GM12878 (cell line): ENCODE data around the gene CNTN4.

Experiments used
- CBX3 ChIP-seq: fragments of 200-600 bp; sonication (generic); IDR thresholded peaks from 2 replicates; pipeline ENCODE4 v1.6.1; 2016; ENCODE audit warnings: low read depth, borderline replicate concordance
- GATAD2B ChIP-seq: fragments of 450-650 bp; conservative IDR thresholded peaks from 2 replicates; pipeline ENCODE4 v1.6.1; 2017; ENCODE audit warnings: low read depth, mild to moderate bottlenecking, moderate library complexity
- HCFC1 ChIP-seq: fragments of 150-350 bp; IDR thresholded peaks from 2 replicates; pipeline ENCODE4 v1.6.1; 2014; ENCODE audit warnings: low read length
- RCOR1 ChIP-seq: conservative IDR thresholded peaks from 2 replicates; pipeline ENCODE4 v1.6.1; 2012; ENCODE audit warnings: low read depth, low read length, improper control_type of control experiment
- TCF12 ChIP-seq: IDR thresholded peaks from 2 replicates; pipeline ENCODE4 v1.6.1; 2011; ENCODE audit warnings: low read depth, mild to moderate bottlenecking, low read length
- YY1 ChIP-seq: IDR thresholded peaks from 2 replicates; pipeline ENCODE4 v1.6.1; 2011; ENCODE audit warnings: low read depth, mild to moderate bottlenecking, low read length
- ZNF24 ChIP-seq: fragments of 450-650 bp; IDR thresholded peaks from 2 replicates; pipeline ENCODE4 v1.6.1; 2017; ENCODE audit warnings: antibody characterized with exemption, mild to moderate bottlenecking
- ZZZ3 ChIP-seq: IDR thresholded peaks from 2 replicates; pipeline ENCODE4 v1.6.1; 2011; ENCODE audit warnings: low read depth; ENCODE audit not compliant: control insufficient read depth, insufficient read length
- TF ChIP-seq, protein P1 (sequence below), 3 experiments: IDR thresholded peaks in 2 of 3; conservative IDR thresholded peaks in 1 of 3; 2 replicates each; pipeline ENCODE4 v1.5.1; 2011; ENCODE audit warnings: low read depth in 3 of 3, low read length in 3 of 3, mild to moderate bottlenecking in 3 of 3, control low read depth in 2 of 3, moderate library complexity in 2 of 3, inconsistent platforms in 1 of 3, mixed read lengths in 1 of 3; ENCODE audit not compliant: control insufficient read depth in 2 of 3, insufficient read depth in 1 of 3; ENCODE audit errors: extremely low read depth in 1 of 3
- TF ChIP-seq, protein P2 (sequence below): fragments of 450-650 bp; IDR thresholded peaks from 2 replicates; pipeline ENCODE4 v1.6.1; 2016; ENCODE audit warnings: mild to moderate bottlenecking, moderate library complexity, borderline replicate concordance
- TF ChIP-seq, protein P3 (sequence below): fragments of 450-650 bp; IDR thresholded peaks from 2 replicates; pipeline ENCODE4 v1.6.1; 2014; ENCODE audit warnings: mild to moderate bottlenecking
- TF ChIP-seq, protein P4 (sequence below): IDR thresholded peaks from 2 replicates; pipeline ENCODE4 v1.6.1; 2012; ENCODE audit warnings: low read depth, low read length, improper control_type of control experiment
- TF ChIP-seq, protein P5 (sequence below): IDR thresholded peaks from 2 replicates; pipeline ENCODE4 v1.6.1; 2011; ENCODE audit warnings: borderline replicate concordance, low read depth, mild to moderate bottlenecking, moderate library complexity, mixed read lengths, low read length; ENCODE audit not compliant: insufficient read depth; ENCODE audit errors: extremely low read length
- TF ChIP-seq, protein P6 (sequence below): fragments of 450-650 bp; IDR thresholded peaks from 2 replicates; pipeline ENCODE4 v1.6.1; 2017; ENCODE audit warnings: mild to moderate bottlenecking

DNA sequence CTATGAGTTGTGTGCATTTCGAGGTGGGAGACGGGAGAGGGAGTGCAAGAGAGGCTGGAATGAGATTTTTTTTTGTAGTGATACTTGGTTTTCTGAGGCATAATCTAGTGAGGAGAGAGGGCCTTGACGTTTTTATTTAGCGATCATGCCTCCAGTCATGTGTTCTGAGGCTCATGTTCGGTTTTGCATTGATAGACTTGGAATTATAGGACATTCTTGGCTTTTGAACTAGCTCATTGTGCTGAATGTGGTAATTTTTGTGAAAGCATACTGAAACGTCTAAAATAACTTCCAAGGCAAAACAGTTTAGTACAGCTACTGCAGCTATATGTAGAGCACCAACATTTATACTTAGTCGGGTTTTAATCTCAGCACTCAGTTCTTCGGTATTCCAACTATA lies 408.1 kb downstream of the CNTN4 start:
- TF ChIP-seq, protein P1, sequence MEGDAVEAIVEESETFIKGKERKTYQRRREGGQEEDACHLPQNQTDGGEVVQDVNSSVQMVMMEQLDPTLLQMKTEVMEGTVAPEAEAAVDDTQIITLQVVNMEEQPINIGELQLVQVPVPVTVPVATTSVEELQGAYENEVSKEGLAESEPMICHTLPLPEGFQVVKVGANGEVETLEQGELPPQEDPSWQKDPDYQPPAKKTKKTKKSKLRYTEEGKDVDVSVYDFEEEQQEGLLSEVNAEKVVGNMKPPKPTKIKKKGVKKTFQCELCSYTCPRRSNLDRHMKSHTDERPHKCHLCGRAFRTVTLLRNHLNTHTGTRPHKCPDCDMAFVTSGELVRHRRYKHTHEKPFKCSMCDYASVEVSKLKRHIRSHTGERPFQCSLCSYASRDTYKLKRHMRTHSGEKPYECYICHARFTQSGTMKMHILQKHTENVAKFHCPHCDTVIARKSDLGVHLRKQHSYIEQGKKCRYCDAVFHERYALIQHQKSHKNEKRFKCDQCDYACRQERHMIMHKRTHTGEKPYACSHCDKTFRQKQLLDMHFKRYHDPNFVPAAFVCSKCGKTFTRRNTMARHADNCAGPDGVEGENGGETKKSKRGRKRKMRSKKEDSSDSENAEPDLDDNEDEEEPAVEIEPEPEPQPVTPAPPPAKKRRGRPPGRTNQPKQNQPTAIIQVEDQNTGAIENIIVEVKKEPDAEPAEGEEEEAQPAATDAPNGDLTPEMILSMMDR (IDR thresholded peaks at IDR 0.05 in 2 of 3, conservative IDR thresholded peaks at IDR 0.05 in 1 of 3; ENCODE audit: control insufficient read depth in 2 of 3, extremely low read depth in 1 of 3, insufficient read depth in 1 of 3, low read depth in 3 of 3, low read length in 3 of 3): no peak
- TF ChIP-seq, protein P2, sequence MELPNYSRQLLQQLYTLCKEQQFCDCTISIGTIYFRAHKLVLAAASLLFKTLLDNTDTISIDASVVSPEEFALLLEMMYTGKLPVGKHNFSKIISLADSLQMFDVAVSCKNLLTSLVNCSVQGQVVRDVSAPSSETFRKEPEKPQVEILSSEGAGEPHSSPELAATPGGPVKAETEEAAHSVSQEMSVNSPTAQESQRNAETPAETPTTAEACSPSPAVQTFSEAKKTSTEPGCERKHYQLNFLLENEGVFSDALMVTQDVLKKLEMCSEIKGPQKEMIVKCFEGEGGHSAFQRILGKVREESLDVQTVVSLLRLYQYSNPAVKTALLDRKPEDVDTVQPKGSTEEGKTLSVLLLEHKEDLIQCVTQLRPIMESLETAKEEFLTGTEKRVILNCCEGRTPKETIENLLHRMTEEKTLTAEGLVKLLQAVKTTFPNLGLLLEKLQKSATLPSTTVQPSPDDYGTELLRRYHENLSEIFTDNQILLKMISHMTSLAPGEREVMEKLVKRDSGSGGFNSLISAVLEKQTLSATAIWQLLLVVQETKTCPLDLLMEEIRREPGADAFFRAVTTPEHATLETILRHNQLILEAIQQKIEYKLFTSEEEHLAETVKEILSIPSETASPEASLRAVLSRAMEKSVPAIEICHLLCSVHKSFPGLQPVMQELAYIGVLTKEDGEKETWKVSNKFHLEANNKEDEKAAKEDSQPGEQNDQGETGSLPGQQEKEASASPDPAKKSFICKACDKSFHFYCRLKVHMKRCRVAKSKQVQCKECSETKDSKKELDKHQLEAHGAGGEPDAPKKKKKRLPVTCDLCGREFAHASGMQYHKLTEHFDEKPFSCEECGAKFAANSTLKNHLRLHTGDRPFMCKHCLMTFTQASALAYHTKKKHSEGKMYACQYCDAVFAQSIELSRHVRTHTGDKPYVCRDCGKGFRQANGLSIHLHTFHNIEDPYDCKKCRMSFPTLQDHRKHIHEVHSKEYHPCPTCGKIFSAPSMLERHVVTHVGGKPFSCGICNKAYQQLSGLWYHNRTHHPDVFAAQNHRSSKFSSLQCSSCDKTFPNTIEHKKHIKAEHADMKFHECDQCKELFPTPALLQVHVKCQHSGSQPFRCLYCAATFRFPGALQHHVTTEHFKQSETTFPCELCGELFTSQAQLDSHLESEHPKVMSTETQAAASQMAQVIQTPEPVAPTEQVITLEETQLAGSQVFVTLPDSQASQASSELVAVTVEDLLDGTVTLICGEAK: no peak
- TF ChIP-seq GATAD2B (no peak), HCFC1 (no peak), RCOR1 (no peak), CBX3 (no peak), TCF12 (no peak), ZNF24 (no peak), YY1 (no peak), ZZZ3 (no peak)
- TF ChIP-seq, protein P3, sequence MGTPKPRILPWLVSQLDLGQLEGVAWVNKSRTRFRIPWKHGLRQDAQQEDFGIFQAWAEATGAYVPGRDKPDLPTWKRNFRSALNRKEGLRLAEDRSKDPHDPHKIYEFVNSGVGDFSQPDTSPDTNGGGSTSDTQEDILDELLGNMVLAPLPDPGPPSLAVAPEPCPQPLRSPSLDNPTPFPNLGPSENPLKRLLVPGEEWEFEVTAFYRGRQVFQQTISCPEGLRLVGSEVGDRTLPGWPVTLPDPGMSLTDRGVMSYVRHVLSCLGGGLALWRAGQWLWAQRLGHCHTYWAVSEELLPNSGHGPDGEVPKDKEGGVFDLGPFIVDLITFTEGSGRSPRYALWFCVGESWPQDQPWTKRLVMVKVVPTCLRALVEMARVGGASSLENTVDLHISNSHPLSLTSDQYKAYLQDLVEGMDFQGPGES: no peak
- TF ChIP-seq, protein P4, sequence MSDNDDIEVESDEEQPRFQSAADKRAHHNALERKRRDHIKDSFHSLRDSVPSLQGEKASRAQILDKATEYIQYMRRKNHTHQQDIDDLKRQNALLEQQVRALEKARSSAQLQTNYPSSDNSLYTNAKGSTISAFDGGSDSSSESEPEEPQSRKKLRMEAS: no peak
- TF ChIP-seq, protein P5, sequence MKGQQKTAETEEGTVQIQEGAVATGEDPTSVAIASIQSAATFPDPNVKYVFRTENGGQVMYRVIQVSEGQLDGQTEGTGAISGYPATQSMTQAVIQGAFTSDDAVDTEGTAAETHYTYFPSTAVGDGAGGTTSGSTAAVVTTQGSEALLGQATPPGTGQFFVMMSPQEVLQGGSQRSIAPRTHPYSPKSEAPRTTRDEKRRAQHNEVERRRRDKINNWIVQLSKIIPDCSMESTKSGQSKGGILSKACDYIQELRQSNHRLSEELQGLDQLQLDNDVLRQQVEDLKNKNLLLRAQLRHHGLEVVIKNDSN: no peak
- TF ChIP-seq, protein P6, sequence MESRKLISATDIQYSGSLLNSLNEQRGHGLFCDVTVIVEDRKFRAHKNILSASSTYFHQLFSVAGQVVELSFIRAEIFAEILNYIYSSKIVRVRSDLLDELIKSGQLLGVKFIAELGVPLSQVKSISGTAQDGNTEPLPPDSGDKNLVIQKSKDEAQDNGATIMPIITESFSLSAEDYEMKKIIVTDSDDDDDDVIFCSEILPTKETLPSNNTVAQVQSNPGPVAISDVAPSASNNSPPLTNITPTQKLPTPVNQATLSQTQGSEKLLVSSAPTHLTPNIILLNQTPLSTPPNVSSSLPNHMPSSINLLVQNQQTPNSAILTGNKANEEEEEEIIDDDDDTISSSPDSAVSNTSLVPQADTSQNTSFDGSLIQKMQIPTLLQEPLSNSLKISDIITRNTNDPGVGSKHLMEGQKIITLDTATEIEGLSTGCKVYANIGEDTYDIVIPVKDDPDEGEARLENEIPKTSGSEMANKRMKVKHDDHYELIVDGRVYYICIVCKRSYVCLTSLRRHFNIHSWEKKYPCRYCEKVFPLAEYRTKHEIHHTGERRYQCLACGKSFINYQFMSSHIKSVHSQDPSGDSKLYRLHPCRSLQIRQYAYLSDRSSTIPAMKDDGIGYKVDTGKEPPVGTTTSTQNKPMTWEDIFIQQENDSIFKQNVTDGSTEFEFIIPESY: no peak
